ENCODE measurements around the gene HNRNPH3.

HNRNPH3 gene

GRCh38 chr10:68332259-68333057, 594 bp downstream of the HNRNPH3 start, which contains the start of gene PBLD (continued):
- TF ChIP-seq ZNF18 (tag by site-specific recombination; IDR thresholded peaks at IDR 0.05) = no peak
- no peak for TF ChIP-seq ZNF184 (tag by site-specific recombination; IDR thresholded peaks at IDR 0.05)
- TF ChIP-seq ZNF26 (tag by site-specific recombination; IDR thresholded peaks at IDR 0.05) = no peak
- no peak for TF ChIP-seq BCL6B (tag by site-specific recombination; IDR thresholded peaks at IDR 0.05)
- no peak for TF ChIP-seq BCL11A (tag by site-specific recombination; IDR thresholded peaks at IDR 0.05; ENCODE audit: low read depth)
- no peak for TF ChIP-seq ZNF792 (tag by site-specific recombination; IDR thresholded peaks at IDR 0.05)
- no peak for TF ChIP-seq BCL11B (tag by site-specific recombination; IDR thresholded peaks at IDR 0.05; ENCODE audit: low read depth)
- peak; percentile 13; the same call in 1 of the 2 replicates for TF ChIP-seq ZNF837 (tag by site-specific recombination; IDR thresholded peaks at IDR 0.05)
- TF ChIP-seq ZNF488 (tag by site-specific recombination; IDR thresholded peaks at IDR 0.05) = no peak
- peak; percentile 60; the same call in 1 of the 2 replicates for TF ChIP-seq ZNF610 (tag by site-specific recombination; IDR thresholded peaks at IDR 0.05; ENCODE audit: borderline replicate concordance)
- no peak for TF ChIP-seq KLF10 (tag by site-specific recombination; IDR thresholded peaks at IDR 0.05)
- no peak for TF ChIP-seq TSHZ1 (tag by site-specific recombination; IDR thresholded peaks at IDR 0.05; ENCODE audit: borderline replicate concordance)
- TF ChIP-seq ZBTB21 (tag by site-specific recombination; IDR thresholded peaks at IDR 0.05) = peak; percentile 48
- peak; percentile 39; the same call in 1 of the 2 replicates for TF ChIP-seq KLF9 (tag by site-specific recombination; IDR thresholded peaks at IDR 0.05; ENCODE audit: low read depth)
- peak; percentile 91 for TF ChIP-seq CTCF (tag by site-specific recombination; IDR thresholded peaks at IDR 0.05)
- TF ChIP-seq ZNF843 (tag by site-specific recombination; IDR thresholded peaks at IDR 0.05) = no peak
- TF ChIP-seq ZNF501 (tag by site-specific recombination; IDR thresholded peaks at IDR 0.05) = peak; percentile 51; the same call in 1 of the 2 replicates
- no peak for TF ChIP-seq ZNF23 (tag by site-specific recombination; IDR thresholded peaks at IDR 0.05; ENCODE audit: borderline replicate concordance)
- TF ChIP-seq SP2 (tag by site-specific recombination; IDR thresholded peaks at IDR 0.05) = peak; percentile 57
- no peak for TF ChIP-seq ZNF670 (tag by site-specific recombination; IDR thresholded peaks at IDR 0.05; ENCODE audit: low read depth)
- TF ChIP-seq ZNF221 (tag by site-specific recombination; IDR thresholded peaks at IDR 0.05; ENCODE audit: borderline replicate concordance) = no peak
- TF ChIP-seq ZIC2 (tag by site-specific recombination; IDR thresholded peaks at IDR 0.05) = no peak; the same call in 1 of the 2 replicates
- no peak for TF ChIP-seq ZBTB49 (tag by site-specific recombination; IDR thresholded peaks at IDR 0.05; ENCODE audit: low read depth)
- TF ChIP-seq ZNF248 (tag by site-specific recombination; IDR thresholded peaks at IDR 0.05) = no peak
- peak; percentile 90 for TF ChIP-seq KLF16 (tag by site-specific recombination; IDR thresholded peaks at IDR 0.05)
- TF ChIP-seq ZEB2 (tag by site-specific recombination; IDR thresholded peaks at IDR 0.05) = peak; percentile 73; the same call in 1 of the 2 replicates

Measured in HEK293 (cell line).